Endodermal cell (in vitro differentiated cells): ENCODE measurements around the gene IL25. TPM values are rescaled to one million over a fixed set of nuclear protein-coding genes. Genes with fewer than 3 reads are reported as not detected.
A peak's percentile ranks its signal among the peaks of the same experiment; 100 is the strongest.

Source experiments
- DNase-seq: peaks from one replicate; pipeline ENCODE4 v3.0.0-alpha.2; 2017
- H3K27ac ChIP-seq: 2 replicates; pipeline ENCODE4 v1.5.1; 2013; ENCODE audit warnings: mild to moderate bottlenecking, low read depth, low read length, moderate library complexity
- H3K27me3 ChIP-seq: 2 replicates; pipeline ENCODE4 v1.6.1; 2013; ENCODE audit warnings: mild to moderate bottlenecking, low read length, moderate library complexity; ENCODE audit not compliant: insufficient read depth, control insufficient read depth, poor library complexity, severe bottlenecking
- H3K36me3 ChIP-seq: 2 replicates; pipeline ENCODE4 v1.7.0; 2013; ENCODE audit warnings: mild to moderate bottlenecking, low read length, moderate library complexity; ENCODE audit not compliant: control insufficient read depth, insufficient read depth
- H3K4me1 ChIP-seq: one replicate; pipeline ENCODE4 v1.7.0; 2013; ENCODE audit warnings: low read length; ENCODE audit not compliant: control insufficient read depth, insufficient read depth
- H3K4me3 ChIP-seq: 2 replicates; pipeline ENCODE4 v1.5.1; 2013; ENCODE audit warnings: mild to moderate bottlenecking, low read length, moderate library complexity
- H3K9ac ChIP-seq: 2 replicates; pipeline ENCODE4 v1.6.1; 2013; ENCODE audit warnings: mild to moderate bottlenecking, low read length, moderate library complexity; ENCODE audit not compliant: poor library complexity, severe bottlenecking; ENCODE audit errors: extremely low read depth
- H3K9me3 ChIP-seq: 2 replicates; pipeline ENCODE4 v1.6.1; 2013; ENCODE audit warnings: mild to moderate bottlenecking, low read length, moderate library complexity; ENCODE audit not compliant: control insufficient read depth
- H3K27ac Mint-ChIP-seq: 2 replicates; pipeline ENCODE4 v1.8.0; 2020; ENCODE audit warnings: mixed read lengths
- H3K27me3 Mint-ChIP-seq: 2 replicates; pipeline ENCODE4 v1.8.0; 2021; ENCODE audit warnings: mild to moderate bottlenecking, mixed read lengths; ENCODE audit not compliant: insufficient read depth
- H3K36me3 Mint-ChIP-seq: 2 replicates; pipeline ENCODE4 v1.8.0; 2020; ENCODE audit warnings: low read depth, mixed read lengths
- H3K4me1 Mint-ChIP-seq: 2 replicates; pipeline ENCODE4 v1.8.0; 2020; ENCODE audit warnings: mixed read lengths
- H3K4me3 Mint-ChIP-seq: 2 replicates; pipeline ENCODE4 v1.8.0; 2020; ENCODE audit warnings: mild to moderate bottlenecking, moderate library complexity, mixed read lengths
- H3K9me3 Mint-ChIP-seq: 2 replicates; pipeline ENCODE4 v1.8.0; 2020; ENCODE audit warnings: mild to moderate bottlenecking, mixed read lengths
- WGBS, 2 experiments: methylation state at CpG; one replicate each; pipeline versions ENCODE4 v1.1.5 to v1.1.7; 2013; ENCODE audit warnings: missing lambda C conversion rate in 2 of 2, mixed read lengths in 1 of 2; ENCODE audit not compliant: insufficient coverage in 1 of 2, insufficient read length in 1 of 2; 5-methylcytosine and 5-hydroxymethylcytosine counted together
- total RNA-seq, 2 donors: library from RNA; stranded (reverse); fragmentation: NEBNext Ultra II Directional in 1 of 2; extraction: Animal tissue kit (Norgen Biotek cat#: 25700) in 1 of 2; gene quantifications; 2 replicates in 1 of 2; 3 replicates in 1 of 2; pipeline ENCODE4 v1.2.1, GENCODE V29; 2021
- TF ChIP-seq, protein P1 (sequence below): fragments of 200-600 bp; sonication (generic); conservative IDR thresholded peaks from 2 replicates; pipeline ENCODE4 v1.5.0; 2021; ENCODE audit warnings: antibody characterized with exemption, mild to moderate bottlenecking

Gene IL25
- total RNA-seq, 2 donors from 2014 or later, result not detected

DNA sequence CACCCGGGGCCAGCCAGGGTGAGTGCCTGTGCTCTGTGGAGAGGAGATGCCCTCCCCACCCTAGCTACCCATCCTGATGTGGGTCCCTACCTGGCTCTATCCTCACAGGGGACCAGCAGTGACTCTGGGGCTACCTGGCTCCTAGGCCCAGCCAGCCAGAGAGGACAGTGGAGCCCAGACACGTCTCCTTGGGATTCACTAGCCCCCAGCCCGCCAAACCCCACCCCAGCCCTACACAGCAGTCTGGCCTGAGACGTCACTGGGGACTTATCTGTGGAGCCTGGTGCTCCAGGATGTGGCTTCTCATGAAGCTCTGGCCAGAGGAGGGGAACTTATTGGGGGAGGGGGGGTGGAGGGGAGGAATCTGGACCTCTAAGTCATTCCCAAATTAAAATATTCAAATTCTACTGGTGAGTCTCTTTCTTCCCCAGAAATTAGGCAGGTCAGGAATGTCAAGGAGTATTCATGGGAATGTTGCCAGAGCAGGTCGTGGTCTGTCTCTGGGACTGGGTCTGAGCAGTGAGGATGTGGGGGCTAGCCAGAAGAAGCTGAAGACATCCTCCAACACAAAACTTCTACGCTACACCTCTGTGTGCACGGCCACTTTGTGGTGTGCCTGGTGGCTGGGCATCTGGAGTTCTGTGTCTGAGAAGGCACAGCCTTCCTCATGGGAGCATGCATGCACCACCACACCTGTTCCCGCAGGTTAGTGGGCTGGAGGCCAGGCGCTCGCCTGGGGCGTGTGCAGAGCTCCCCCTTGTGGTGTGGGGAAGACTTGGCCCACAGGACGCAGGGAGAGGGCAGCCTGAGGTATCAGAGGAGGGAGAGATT is 7.0 kb downstream of the IL25 start:
- H3K4me3 ChIP-seq, result no peak overlapping the region
- peak; percentile 86 for DNase-seq
- H3K27ac Mint-ChIP-seq, result no peak overlapping the region
- H3K4me1 ChIP-seq, result no peaks in the 10 kb centered on the region
- TF ChIP-seq, protein P1, sequence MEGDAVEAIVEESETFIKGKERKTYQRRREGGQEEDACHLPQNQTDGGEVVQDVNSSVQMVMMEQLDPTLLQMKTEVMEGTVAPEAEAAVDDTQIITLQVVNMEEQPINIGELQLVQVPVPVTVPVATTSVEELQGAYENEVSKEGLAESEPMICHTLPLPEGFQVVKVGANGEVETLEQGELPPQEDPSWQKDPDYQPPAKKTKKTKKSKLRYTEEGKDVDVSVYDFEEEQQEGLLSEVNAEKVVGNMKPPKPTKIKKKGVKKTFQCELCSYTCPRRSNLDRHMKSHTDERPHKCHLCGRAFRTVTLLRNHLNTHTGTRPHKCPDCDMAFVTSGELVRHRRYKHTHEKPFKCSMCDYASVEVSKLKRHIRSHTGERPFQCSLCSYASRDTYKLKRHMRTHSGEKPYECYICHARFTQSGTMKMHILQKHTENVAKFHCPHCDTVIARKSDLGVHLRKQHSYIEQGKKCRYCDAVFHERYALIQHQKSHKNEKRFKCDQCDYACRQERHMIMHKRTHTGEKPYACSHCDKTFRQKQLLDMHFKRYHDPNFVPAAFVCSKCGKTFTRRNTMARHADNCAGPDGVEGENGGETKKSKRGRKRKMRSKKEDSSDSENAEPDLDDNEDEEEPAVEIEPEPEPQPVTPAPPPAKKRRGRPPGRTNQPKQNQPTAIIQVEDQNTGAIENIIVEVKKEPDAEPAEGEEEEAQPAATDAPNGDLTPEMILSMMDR, result peak; percentile 96
- no peak overlapping the region for H3K4me3 Mint-ChIP-seq
- no peaks in the 10 kb centered on the region for H3K9me3 Mint-ChIP-seq
- peaks cover 49% of the 10 kb centered on the region for H3K27me3 Mint-ChIP-seq
- WGBS, 2 experiments, result 40 to 54% methylated on average over 1 to 12 of the region's 12 CpGs
- no peaks in the 10 kb centered on the region for H3K4me1 Mint-ChIP-seq
- no peaks in the 10 kb centered on the region for H3K36me3 ChIP-seq
- no peak overlapping the region for H3K9ac ChIP-seq
- no peaks in the 10 kb centered on the region for H3K9me3 ChIP-seq
- H3K36me3 Mint-ChIP-seq, result no peaks in the 10 kb centered on the region
- H3K27me3 ChIP-seq, result no peaks in the 10 kb centered on the region
- H3K27ac ChIP-seq, result no peak overlapping the region

DNA sequence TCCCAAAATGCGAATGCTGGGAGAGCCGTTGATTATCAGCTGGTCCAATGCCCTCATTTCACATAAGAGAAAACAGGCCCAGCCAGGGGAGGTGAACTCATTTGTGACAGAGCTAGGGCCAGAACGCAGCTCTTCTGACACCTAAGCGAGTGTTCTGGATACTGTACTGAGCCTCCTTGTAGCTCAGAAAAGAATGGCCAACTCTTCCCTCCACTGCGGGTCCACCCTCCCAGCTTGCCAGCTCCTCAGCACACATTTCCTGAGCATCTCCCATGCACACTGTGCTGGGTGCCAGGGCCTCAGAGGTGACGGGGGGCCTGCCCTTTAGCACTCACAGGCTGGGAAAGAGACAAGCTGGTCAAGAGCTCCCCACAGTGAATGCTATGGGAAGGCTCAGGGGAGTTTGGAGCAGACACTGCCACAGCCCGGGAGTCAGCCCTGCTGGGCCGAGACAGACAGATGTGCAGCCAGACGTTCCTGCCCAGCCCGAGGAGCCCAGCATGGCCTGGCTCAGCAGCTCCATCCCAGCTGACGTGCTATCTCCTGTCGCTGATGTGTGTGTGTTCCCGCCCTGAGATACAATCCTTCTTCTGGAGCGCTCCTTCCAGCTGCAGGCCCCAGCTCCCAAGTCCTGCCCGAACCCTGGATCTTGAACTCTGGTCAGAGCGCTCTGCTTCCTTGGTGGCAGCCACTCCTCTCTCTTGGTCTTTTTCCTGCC is 7.7 kb downstream of the IL25 start:
- no peaks in the 10 kb centered on the region for H3K4me1 ChIP-seq
- TF ChIP-seq, protein P1, result peak; percentile 8
- Mint-ChIP-seq H3K36me3 (no peaks in the 10 kb centered on the region), H3K9me3 (no peaks in the 10 kb centered on the region), H3K27ac (no peak overlapping the region), H3K4me1 (no peaks in the 10 kb centered on the region), H3K27me3 (peaks cover 49% of the 10 kb centered on the region), H3K4me3 (no peak overlapping the region)
- H3K9me3 ChIP-seq, result no peaks in the 10 kb centered on the region
- H3K36me3 ChIP-seq, result no peaks in the 10 kb centered on the region
- no peaks in the 10 kb centered on the region for H3K27me3 ChIP-seq
- no peak overlapping the region for H3K4me3 ChIP-seq
- WGBS, 2 experiments, result 88% methylated on average over 14 to 16 of the region's 16 CpGs
- no peak overlapping the region for H3K9ac ChIP-seq
- no peak overlapping the region for H3K27ac ChIP-seq
- no peak for DNase-seq

DNA sequence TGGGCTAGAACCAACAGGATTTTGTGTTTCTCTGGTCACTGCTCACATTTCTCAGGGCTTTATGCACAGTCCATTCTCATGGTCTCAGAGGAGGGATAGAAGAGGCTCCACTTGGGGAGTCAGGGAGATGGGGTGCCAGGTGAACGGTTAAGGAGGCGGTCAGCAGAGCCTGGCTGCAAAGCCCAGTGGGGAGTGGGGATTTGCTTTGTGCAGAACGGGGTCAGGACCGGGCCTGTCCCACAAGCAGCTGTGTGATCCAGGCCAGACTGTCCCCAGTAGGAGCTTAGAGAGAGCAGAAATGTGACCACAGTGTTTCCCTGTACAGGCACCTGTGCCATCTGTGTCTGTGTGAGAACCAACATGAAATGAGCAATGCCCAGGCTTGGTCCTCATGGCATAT is 8.4 kb downstream of the IL25 start:
- Mint-ChIP-seq H3K4me3 (no peak overlapping the region), H3K27me3 (peaks cover 48% of the 10 kb centered on the region), H3K9me3 (no peaks in the 10 kb centered on the region), H3K36me3 (no peaks in the 10 kb centered on the region), H3K27ac (no peak overlapping the region), H3K4me1 (no peaks in the 10 kb centered on the region)
- no peak for DNase-seq
- Histone ChIP-seq H3K27me3 (no peaks in the 10 kb centered on the region), H3K4me1 (no peaks in the 10 kb centered on the region), H3K4me3 (no peak overlapping the region), H3K9me3 (no peaks in the 10 kb centered on the region), H3K27ac (no peak overlapping the region), H3K9ac (no peak overlapping the region), H3K36me3 (no peaks in the 10 kb centered on the region)
- TF ChIP-seq, protein P1, result no peak
- 83 to 87% methylated on average over 2 to 4 of the region's 4 CpGs for WGBS, 2 experiments
